ENCODE data around the gene IMPDH1.

GRCh38 chr7:128374041-128374440 is 35.7 kb downstream of the IMPDH1 start:
- no peak for TF ChIP-seq EZH2 (IDR thresholded peaks at IDR 0.05; ENCODE audit: borderline replicate concordance, insufficient read depth, low read length, poor library complexity, severe bottlenecking)
- no peak for TF ChIP-seq TAF1 (IDR thresholded peaks at IDR 0.05; ENCODE audit: low read depth)
- TF ChIP-seq CTCF (IDR thresholded peaks at IDR 0.05; ENCODE audit: poor library complexity, severe bottlenecking), result no peak
- no peak for TF ChIP-seq POLR2AphosphoS5 (IDR thresholded peaks at IDR 0.05)
- TF ChIP-seq EP300 (conservative IDR thresholded peaks at IDR 0.05; ENCODE audit: poor library complexity, severe bottlenecking), result no peak
- no peak for TF ChIP-seq SMC3 (conservative IDR thresholded peaks at IDR 0.05; ENCODE audit: poor library complexity)
- TF ChIP-seq RAD21 (conservative IDR thresholded peaks at IDR 0.05), result no peak
